Measurements from ENCODE around the gene RBM44.

GRCh38 chr2:237876061-237876526, 77.5 kb downstream of the RBM44 start:
- TF ChIP-seq POLR2AphosphoS5 (IDR thresholded peaks at IDR 0.05) (no peak), CTCF (IDR thresholded peaks at IDR 0.05) (no peak)
